ENCODE data around the gene GMDS.

- TF ChIP-seq POLR2AphosphoS5 (IDR thresholded peaks at IDR 0.05; ENCODE audit: low read depth, low read length) (no peak), POLR2A (IDR thresholded peaks at IDR 0.05; ENCODE audit: low read depth, low read length) (no peak), TAF1 (IDR thresholded peaks at IDR 0.05; ENCODE audit: borderline replicate concordance, low read depth, low read length) (no peak)
Measured at GRCh38 chr6:1995636-1996035, 249.8 kb downstream of the GMDS start.

All from GM12892 (cell line).